GM12801 (cell line): ENCODE results near the gene INPP1.

Source experiments
- CTCF ChIP-seq: IDR thresholded peaks from one replicate; pipeline ENCODE4 v1.5.1; 2011; ENCODE audit warnings: control low read depth; ENCODE audit not compliant: insufficient read length; ENCODE audit errors: extremely low read depth

The INPP1 gene

GRCh38 chr2:190360561-190360960 is 17.2 kb downstream of the INPP1 start:
- TF ChIP-seq CTCF = no peak

- no peak for TF ChIP-seq CTCF
These were observed 17.6 kb downstream of the INPP1 start for GRCh38 chr2:190360965-190361364.

GRCh38 chr2:190361572-190361971 is 18.2 kb downstream of the INPP1 start:
- no peak for TF ChIP-seq CTCF

- no peak for TF ChIP-seq CTCF
These were observed 19.5 kb downstream of the INPP1 start for GRCh38 chr2:190362894-190363293.

- TF ChIP-seq CTCF = no peak
These were observed 22.3 kb downstream of the INPP1 start for GRCh38 chr2:190365499-190366204.

- no peak for TF ChIP-seq CTCF
These were observed 22.9 kb downstream of the INPP1 start for GRCh38 chr2:190366248-190366753.

- no peak for TF ChIP-seq CTCF
These were observed 23.7 kb downstream of the INPP1 start for GRCh38 chr2:190367091-190367490.
